H1 (cell line): ENCODE results near the gene GRM8.

Experiments
- ATF2 ChIP-seq: IDR thresholded peaks from 2 replicates; pipeline ENCODE4 v1.6.1; 2012; ENCODE audit warnings: low read length, inconsistent platforms
- CTCF ChIP-seq, 3 experiments: IDR thresholded peaks; 1 replicate in 2 of 3; 2 replicates in 1 of 3; pipeline versions ENCODE4 v1.5.1 to v1.6.1; 2011; ENCODE audit warnings: low read length in 3 of 3, mild to moderate bottlenecking in 3 of 3, inconsistent platforms in 2 of 3, low read depth in 1 of 3, moderate library complexity in 1 of 3; ENCODE audit not compliant: insufficient read depth in 1 of 3; ENCODE audit errors: control extremely low read depth in 1 of 3
- MAX ChIP-seq: IDR thresholded peaks from 2 replicates; pipeline ENCODE4 v1.6.1; 2012; ENCODE audit warnings: inconsistent platforms
- POLR2A ChIP-seq, 2 experiments: IDR thresholded peaks; 1 replicate in 1 of 2; 2 replicates in 1 of 2; pipeline ENCODE4 v1.6.1; 2011; ENCODE audit warnings: low read depth in 2 of 2, low read length in 2 of 2, mild to moderate bottlenecking in 2 of 2; ENCODE audit errors: control extremely low read depth in 1 of 2
- POLR2AphosphoS5 ChIP-seq: IDR thresholded peaks from 2 replicates; pipeline ENCODE4 v1.6.1; 2011; ENCODE audit warnings: low read depth, low read length
- RBBP5 ChIP-seq: IDR thresholded peaks from 2 replicates; pipeline ENCODE4 v1.7.1; 2012; ENCODE audit warnings: low read depth, mild to moderate bottlenecking, inconsistent platforms, low read length, moderate library complexity, borderline replicate concordance
- RXRA ChIP-seq: IDR thresholded peaks from 2 replicates; pipeline ENCODE4 v1.6.1; 2011; ENCODE audit warnings: low read depth, mild to moderate bottlenecking, low read length, moderate library complexity; ENCODE audit not compliant: insufficient read depth
- SIX5 ChIP-seq: IDR thresholded peaks from 2 replicates; pipeline ENCODE4 v1.6.1; 2011; ENCODE audit warnings: mild to moderate bottlenecking, low read depth, low read length
- SP2 ChIP-seq: IDR thresholded peaks from 2 replicates; pipeline ENCODE4 v1.6.1; 2012; ENCODE audit warnings: mild to moderate bottlenecking, low read length, inconsistent platforms
- SRF ChIP-seq: IDR thresholded peaks from 2 replicates; pipeline ENCODE4 v1.6.1; 2011; ENCODE audit warnings: mild to moderate bottlenecking, low read depth, low read length, moderate library complexity
- TAF1 ChIP-seq: IDR thresholded peaks from 2 replicates; pipeline ENCODE4 v1.6.1; 2011; ENCODE audit warnings: mild to moderate bottlenecking, low read depth, low read length

- TF ChIP-seq SP2 = no peak
- TF ChIP-seq CTCF (IDR thresholded peaks at IDR 0.05; ENCODE audit: control extremely low read depth in 1 of 3, insufficient read depth in 1 of 3, low read depth in 1 of 3, low read length in 3 of 3) = no peak
- TF ChIP-seq SIX5 = no peak
- no peak for TF ChIP-seq MAX
- no peak for TF ChIP-seq TAF1
- no peak for TF ChIP-seq RXRA
- TF ChIP-seq POLR2AphosphoS5 = no peak
- TF ChIP-seq ATF2 = no peak
- TF ChIP-seq POLR2A (IDR thresholded peaks at IDR 0.05; ENCODE audit: control extremely low read depth in 1 of 2, low read depth in 2 of 2, low read length in 2 of 2) = no peak
- no peak for TF ChIP-seq RBBP5
- TF ChIP-seq SRF = no peak
Measured at GRCh38 chr7:127000725-127001124, 252.0 kb downstream of the GRM8 start.
